Measurements from ENCODE around the gene SRRM4.

DNA sequence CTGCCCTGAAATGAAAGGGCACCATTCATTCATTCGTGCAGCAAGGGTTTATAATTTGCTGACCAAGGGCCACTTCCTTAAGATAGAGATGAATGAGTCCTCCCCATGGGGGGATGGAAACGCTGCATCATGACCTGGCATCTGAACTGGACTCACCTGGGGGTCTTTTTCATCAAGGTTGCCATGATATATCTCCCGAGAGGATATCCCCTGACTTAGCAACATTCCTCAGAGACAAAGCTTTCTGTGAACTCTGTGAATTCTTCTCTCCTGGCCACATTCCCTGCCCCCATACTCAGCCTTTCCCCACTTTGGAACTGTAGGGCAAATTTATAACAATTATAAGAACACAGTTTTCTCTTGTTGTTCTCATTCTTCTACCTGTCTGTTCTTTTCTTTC is 30.8 kb downstream of the SRRM4 start:
- TF ChIP-seq, protein P1, sequence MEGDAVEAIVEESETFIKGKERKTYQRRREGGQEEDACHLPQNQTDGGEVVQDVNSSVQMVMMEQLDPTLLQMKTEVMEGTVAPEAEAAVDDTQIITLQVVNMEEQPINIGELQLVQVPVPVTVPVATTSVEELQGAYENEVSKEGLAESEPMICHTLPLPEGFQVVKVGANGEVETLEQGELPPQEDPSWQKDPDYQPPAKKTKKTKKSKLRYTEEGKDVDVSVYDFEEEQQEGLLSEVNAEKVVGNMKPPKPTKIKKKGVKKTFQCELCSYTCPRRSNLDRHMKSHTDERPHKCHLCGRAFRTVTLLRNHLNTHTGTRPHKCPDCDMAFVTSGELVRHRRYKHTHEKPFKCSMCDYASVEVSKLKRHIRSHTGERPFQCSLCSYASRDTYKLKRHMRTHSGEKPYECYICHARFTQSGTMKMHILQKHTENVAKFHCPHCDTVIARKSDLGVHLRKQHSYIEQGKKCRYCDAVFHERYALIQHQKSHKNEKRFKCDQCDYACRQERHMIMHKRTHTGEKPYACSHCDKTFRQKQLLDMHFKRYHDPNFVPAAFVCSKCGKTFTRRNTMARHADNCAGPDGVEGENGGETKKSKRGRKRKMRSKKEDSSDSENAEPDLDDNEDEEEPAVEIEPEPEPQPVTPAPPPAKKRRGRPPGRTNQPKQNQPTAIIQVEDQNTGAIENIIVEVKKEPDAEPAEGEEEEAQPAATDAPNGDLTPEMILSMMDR (IDR thresholded peaks at IDR 0.05), result no peak
- TF ChIP-seq POLR2A (IDR thresholded peaks at IDR 0.05), result no peak

All from testis (tissue), 2 donors.